NCI-H128 (cell line): ENCODE results near the gene KLHL12.
A peak's percentile ranks its signal among the peaks of the same experiment; 100 is the strongest.

ENCODE experiments used
- DNase-seq: peaks from one replicate; lab custom pipeline; 2025; ENCODE audit not compliant: unreplicated experiment; lab: John Stamatoyannopoulos, UW

Gene KLHL12

DNA sequence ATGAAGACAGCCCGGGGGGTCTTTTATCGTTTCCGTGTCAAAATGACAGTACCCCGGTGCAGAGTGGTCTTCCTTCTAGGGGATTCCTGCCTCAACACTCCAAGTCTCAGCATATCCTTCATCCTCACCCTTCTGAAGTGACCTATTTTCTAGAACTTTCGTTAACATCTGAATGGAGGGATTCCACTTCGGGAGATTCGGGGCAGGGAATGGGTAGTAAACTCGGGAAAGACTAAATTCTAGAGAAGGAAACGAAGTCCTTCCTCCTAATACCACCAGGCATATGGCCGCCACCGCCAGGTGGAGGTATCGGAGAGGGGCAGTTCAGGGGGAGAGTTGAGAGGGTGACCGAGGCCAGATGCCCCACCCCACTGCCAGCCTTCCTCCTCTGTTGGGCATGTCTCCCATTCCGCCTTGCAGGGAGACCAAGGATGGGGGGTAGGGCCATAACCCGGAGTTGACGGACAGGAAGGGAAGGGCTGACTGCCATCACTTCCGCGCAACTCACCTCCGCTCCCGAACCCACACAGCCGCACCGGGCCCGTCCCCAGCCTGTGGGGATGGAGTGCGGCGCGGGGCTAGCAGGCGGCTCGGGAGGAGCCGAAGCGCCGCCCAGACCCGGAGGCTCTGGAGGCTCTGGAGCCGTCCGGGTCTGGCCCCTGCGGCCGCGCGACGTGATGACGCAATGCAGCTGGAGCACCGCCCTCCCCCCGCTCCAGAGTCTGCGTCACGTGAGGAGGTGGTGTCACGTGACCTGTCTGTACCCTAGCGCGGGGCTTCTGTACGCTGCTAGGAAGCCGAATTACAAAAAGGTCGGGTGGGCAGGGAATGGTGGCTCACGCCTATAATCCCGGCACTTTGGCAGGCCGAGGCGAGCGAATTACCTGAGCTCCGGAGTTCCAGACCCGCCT lies at the start of gene KLHL12:
TSS of gene KLHL12 (minus strand) at position 654 of the 911 bp plus-strand sequence. CDS start 2,072 bp downstream, outside the sequence.
- DNase-seq, result peak; percentile 97

DNA sequence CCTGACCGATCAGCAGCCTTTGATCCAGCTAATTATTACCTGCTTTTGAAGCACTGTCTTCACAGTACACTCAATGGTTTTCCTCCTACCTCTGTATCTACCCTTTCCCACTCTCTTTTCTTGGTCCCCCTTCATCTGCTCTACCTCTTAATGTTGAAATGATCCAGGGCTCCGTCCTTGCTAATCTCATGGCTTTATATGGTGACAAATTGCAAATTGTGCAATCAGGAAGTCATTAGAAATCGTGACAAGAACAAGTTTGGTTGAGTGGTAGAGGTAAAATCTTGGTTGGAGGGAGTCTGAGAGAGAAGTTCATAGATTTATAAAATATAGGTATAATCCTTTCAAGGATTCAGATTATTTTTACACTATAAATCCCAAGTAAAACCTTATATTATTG lies 49.6 kb upstream of the KLHL12 start:
- DNase-seq, result no peak

DNA sequence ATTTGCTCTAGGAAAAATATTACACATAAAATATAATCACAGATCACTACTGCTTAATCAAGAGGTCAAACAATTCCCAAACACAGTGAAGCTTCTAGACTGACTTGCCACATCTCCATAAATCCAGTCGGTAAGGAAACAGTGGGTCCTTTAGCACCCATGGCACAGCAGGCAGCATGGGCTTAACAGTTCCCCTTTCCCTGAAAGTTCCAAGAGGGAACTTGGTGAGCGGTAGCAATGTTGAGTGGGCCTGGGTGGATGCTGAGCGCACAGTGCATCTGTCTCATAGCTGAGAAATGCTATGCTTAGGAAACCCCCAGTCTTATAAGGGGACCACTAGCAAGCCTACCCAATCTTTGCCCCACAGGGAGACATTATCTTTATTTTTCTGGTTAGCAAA lies 47.8 kb upstream of the KLHL12 start:
- no peak for DNase-seq

DNA sequence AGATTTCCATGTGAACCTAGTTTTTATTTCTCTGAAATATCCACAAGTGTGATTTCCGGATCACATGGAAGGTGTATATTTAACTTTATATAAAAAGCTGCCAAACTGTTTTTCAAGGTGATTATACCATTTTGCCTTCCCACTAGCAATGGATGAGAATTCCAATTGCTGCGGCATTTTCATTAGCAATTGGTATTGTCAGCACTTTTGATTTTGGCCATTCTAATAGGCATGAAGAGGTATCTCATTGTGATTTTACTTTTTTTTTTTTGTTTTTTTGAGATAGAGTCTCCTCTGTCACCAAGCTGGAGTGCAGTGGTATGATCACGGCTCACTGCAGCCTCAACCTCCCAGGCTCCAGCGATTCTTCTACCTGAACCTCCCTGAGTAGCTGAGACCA lies 45.0 kb upstream of the KLHL12 start:
- no peak for DNase-seq

DNA sequence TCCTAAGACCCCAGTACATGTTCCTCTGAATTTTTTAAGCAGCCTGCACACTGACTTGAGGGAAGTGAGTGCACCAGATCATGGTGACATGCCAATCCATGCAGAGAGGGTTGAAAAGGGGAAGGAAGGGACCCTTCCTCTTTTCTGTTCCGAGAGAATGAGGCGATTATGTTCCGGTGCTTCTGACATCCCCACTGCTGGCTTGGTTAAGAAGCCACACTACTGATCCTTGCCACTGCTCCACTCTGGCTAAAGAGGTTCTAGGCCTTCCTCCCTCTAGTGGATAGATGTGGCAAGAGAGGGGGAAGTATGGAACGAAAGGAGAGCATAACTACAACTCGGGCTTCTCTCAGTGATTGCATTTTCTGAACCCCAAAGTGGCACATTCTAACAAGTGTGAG lies 41.9 kb upstream of the KLHL12 start:
- peak; percentile 6 for DNase-seq

DNA sequence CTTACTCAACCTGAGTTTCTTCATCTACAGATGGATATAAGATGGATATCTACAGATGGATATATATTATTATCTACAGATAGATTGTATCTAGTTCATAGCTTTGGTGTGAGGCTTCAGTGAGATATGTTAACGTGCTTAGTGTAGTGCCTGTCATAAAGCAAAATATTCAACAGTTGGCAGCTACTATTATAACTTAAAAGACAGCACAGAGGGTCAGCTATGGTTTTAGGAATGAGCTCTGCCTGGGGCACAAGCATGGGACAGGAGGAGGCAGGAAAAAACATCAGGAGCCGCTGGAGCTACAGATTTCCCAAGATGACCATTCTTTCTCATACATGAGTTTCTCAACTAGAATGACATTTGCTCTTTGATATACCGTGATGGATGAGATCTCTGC lies 41.3 kb upstream of the KLHL12 start:
- DNase-seq, result no peak

DNA sequence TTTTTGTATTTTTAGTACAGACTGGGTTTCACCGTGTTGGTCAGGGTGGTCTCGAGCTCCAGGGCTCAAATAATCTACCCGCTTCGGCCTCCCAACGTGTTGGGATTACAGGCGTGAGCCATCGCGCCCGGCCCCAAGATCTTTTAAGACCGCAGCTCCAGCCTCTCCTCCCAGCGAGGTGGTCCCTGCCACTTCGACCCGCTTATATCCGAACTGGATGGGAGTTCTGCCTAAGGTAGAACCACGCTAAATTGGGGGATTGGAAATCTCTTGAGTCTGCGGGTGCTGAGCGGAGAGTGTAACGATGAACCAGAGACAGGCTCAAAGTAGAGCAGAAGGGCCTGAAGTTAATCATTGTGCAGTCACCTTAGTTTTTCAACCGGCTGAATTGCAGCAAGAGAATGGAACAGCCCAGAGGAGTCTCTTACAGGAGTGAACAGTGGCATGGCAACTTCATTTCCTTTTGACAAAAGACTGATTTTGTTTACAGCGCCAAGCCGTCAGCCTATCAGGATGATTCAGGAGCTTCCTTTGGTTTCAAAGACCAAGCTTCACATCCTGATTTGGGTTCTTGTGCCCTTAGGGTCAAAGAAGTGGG lies 40.7 kb upstream of the KLHL12 start:
- DNase-seq, result no peak

DNA sequence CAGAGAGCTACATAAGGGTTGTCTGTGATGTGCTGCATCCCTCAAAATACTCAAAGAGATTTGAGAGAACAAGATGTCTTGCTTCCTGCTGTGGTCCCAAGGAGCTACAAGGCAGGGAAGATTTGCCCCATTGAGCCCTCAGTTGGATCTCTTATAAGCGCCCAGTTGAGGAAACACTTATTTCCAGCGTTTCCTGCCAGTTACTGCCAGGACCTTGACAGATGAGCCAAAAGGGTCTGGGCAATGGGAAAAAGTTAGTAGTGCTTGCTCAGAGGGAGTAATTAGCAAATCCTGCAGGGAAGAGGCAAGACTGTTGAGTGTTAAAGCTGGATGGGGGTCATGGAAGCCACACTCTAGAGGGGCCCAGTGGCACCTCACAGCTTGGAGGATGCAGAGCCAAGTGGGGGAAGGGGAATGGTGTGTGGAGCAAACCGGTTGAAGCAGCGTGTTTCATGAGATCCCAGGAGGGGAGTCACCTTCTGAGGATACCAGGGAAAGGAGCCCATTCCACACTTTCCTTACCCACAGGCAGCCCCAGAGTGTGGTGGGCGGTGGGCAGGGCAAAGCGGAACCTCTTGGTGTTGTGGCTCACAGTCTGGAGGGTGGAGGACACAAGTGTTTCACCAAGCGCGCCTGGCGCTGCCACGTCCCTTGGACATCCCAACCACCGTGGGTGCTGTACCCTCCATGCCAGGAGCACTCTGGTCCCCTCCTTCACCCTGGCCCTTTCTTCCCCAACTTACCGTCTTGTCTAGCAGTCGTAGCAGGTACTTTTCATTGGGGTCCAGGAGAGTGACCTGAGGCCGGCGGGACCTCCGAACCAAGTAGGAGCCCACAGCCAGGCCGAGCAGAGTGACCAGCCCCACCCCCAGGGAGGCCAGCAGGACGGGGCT lies 39.2 kb upstream of the KLHL12 start:
- DNase-seq, result no peak

DNA sequence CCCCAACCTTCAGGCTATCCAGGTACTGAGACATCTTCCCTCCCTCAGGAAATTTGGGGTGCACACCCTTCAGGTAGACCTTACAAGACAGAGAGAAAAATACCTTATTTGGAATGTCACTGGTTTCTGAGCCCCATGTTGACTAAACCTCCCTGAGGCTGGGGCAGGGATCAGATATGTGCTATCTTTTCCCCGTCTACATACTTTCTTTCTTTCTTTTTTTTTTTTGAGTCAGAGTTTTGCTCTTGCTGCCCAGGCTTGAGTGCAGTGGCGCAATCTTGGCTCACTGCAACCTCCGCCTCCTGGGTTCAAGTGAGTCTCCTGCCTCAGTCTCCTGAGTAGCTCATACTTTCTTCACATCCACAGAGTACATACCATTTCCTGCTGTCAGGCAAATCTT lies 38.4 kb upstream of the KLHL12 start:
- DNase-seq, result no peak

DNA sequence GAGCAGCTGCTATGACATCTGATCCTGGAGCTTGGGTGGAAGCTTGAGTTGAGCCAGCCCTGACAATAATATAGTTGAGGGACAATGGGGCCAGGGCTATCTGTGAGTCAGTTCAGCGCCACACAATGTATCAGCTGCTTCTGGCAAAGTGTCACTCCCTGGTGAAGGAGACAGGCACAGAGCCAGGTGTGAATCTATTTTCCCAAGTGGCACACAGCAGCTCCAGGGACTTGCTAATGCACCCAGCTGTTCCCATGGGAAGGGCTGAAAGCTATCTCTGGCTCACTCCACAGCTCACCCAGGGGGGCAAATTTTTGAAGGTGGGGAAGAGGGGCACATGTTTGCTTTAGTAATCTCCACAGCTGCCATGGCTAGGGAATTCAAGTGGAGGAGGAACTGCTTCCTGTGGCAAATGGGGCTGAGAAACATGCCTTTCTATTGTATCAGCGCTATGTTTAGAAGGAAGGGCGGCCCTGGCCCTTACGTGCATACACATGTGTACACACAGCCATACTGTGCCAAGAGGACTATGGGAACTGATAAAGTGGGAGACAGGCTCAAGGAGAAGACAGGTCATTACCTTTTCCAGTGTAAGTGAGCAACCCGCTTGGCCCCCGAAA lies 37.9 kb upstream of the KLHL12 start:
- DNase-seq, result peak; percentile 89

DNA sequence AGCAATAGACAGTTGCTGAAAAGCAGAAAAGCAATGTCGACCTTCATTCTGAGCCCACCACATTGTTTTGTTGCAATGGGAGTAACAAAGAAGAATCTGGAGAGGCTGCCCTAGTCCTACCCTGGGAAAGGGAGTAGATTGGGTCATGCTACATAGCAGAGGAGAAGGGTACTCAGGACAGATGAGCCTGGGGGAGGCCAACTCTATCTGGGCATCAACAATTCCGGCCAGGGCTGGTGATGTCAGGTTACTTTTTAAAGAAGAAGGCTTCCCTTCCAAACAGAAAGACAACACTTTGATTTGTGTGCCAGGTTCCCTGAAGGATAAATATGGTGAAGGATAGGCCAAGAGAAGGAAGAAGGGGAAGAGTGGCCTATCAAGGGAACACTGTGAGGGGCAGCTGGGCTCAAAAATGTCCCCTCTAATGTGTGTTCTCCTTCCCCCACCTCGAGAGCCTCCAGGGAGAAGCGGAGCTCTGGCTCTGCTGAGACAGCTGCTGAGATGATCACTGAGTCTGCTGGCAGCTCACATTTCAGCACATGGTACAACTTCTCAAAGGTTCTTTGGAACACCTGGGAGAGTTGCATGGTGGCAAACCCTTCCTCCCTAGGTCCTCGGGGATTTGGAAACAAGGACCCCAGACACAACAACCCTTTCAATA lies 34.3 kb upstream of the KLHL12 start:
- no peak for DNase-seq

DNA sequence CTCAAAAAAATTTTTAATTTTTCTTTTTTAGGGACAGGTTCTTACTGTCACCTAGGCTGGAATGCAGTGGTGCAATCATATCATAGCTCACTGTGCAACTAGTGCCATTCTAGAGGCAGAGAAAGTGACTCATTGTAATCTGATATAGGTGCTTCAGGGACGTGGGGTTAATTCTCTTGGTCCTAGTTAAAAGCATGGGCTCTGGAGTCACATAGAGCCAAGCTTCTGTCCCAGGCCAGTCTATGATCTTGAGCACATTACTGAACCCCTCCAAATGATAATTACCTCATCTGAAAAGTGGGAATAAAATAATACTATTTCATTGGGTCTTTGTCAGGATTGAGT lies 32.2 kb upstream of the KLHL12 start:
- DNase-seq, result peak; percentile 6

DNA sequence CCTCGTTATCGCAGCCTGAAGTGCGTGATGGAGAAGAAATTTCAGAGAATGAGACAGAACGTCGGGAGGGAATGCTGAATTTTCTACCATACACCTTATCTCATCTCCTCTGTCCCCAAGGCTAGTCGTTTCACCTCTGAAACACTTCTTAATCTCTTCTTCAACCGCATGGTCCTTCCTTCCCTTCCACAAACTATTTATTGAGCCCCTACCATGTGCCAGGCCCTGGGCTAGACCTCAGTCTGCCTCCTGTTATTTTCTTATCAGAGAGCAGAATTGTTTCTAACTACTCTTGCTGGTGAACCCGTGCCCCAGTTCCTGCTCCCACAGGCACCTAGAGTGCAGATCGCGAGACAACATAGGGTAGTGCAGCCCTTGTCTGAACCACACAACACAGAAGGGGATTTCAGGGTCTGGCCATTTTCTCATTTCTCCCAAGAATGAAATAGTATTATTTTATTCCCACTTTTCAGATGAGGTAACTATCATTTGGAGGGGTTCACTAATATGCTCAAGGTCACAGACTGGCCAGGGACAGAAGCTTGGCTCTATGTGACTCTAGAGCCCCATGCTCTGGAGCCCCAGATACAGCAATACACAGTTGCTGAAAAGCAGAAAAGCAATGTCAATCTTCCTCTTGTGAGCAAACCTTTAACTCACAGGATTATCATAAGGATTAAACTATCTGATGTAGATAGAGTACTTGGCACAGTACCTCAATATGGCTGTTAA lies 31.7 kb upstream of the KLHL12 start:
- DNase-seq, result no peak

DNA sequence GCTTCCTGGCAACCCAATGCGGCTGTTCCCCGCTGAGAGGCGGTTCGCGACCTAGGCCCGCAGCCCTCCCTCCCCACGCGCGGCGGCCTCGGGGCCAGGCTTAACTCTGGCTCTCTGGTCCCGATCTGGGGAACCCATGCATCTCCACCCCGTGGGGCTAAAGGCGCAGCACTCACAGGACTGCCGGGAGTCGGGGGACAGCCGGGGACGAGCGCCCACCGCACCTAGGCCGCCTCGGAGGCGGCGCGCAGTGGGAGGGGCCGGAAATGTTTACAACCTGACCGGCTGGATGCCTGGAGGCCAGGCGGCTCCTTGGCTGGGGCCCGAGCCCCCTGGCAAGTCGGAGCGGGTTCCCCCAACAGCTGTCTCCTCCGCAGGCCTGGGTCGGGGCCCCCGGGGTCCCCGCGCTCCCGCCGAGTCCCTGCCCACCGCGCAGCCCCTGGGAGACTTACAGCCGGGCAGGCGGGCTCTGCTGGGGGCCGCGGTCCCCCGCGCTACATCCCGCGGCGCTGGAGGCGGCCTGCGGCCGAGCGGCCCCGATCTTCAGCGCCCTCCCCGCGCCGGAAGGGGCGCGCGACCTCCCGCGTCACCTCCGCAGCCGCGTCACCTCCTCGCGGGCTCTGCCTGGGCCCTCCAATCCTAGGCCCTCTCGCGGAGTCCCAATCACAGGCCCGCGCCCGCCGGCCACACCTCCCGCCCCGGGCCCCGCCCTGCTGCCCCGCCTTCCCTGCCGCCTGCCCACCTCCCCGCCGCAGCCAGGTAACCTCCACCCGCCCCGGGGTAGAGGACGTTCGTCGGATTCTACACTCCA lies 30.9 kb upstream of the KLHL12 start, which contains the start of gene ADIPOR1:
TSS of gene ADIPOR1 (minus strand) at position 580 of the 811 bp plus-strand sequence. CDS start 7,242 bp downstream, outside the sequence.
- peak; percentile 85 for DNase-seq

DNA sequence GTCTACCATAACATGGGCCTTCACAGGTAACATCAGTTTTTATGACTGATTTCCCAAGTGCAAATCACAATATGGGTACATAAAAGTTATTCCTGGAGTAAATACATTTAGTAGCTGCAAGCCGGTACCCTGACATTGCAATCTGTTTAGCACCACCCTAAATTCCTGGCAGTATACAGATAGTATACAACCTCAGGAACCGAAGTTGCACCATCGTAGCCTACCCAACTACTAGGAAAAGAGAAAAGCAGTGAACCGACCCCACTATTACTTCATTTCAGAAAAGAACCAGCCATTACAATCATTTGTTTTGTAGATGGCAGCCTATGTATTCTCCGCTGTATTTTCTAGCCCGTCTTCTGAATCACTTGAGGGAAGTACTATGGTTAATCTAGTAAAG lies 29.9 kb upstream of the KLHL12 start:
- no peak for DNase-seq

DNA sequence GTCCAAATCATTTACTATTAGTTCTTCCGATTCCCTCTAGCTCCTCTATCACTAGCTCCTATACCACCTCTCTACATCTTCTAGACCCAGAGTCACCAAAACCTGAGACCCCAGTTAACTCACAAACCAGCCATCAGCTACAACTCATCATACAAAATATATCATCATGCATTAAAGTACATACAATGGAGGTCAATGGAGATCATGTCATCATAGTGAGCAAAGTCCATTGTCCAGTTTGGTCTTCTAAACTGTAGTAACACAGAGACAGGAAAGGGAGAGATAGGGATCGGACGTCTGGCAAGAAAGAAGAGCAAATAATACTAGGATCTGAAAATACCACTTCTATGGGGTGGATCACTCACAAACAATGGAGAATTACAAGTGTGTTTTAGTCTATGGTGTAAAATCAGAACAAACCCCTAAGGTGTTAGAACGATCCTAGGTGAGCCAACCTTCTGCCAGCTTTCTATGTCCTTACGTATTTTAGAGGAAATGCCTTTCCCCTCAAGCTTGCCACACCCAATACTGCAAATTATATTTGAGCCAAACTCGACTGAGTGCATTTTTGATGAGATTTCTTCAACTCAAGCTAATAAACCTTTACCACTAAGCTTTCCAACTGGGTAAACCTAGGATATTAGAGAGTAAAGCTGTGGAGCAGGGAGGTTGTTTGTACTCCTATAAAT lies 27.2 kb upstream of the KLHL12 start:
- DNase-seq, result no peak

DNA sequence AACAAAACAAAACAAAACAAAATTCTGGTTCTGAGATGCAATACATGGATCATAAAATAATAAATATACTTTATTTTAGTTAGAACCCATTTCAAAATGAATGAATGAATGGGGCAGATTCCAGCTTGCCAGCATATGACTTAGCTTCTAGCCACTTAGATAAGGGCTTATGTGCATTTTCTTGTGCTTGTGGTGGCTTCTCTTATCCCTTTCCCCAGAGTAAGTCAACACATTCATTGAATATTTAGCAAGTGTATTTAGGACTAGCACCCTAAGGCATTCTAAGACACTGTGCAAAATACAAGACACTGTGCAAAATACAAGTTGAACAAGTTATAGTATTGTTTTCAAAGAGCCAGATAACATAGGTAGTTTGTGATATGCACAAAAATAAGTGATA lies 26.4 kb upstream of the KLHL12 start:
- no peak for DNase-seq

DNA sequence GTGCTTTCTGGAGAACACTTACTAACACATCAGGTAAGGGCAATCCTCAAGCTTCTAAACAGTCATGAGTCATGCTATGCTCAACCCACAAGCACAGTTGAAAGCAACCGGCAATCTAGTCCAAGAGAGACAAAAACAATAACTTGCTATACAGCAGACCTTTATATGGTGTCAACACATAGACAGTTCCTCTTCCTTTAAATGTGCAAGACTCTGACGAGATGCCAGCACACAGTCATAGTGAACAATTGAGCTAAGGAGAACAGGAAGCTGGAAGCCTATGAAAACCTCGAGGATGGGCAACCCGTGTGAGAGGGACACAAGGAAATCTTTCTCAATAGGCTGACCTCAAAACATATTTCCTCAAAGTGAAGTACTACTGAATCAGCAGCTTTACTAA lies 25.8 kb upstream of the KLHL12 start:
- DNase-seq, result no peak
